Activated CD4-positive, alpha-beta T cell treated with anti-CD3 and anti-CD28 coated beads, Interleukin-2, amount 50 U/mL, for 48 hours (primary cell): Measurements from ENCODE around the gene IFITM10.
A peak's percentile ranks its signal among the peaks of the same experiment; 100 is the strongest.

Source experiments
- DNase-seq, 2 experiments: peaks; one replicate each; pipeline ENCODE4 v3.0.0-alpha.2; 2020

The IFITM10 gene

DNA sequence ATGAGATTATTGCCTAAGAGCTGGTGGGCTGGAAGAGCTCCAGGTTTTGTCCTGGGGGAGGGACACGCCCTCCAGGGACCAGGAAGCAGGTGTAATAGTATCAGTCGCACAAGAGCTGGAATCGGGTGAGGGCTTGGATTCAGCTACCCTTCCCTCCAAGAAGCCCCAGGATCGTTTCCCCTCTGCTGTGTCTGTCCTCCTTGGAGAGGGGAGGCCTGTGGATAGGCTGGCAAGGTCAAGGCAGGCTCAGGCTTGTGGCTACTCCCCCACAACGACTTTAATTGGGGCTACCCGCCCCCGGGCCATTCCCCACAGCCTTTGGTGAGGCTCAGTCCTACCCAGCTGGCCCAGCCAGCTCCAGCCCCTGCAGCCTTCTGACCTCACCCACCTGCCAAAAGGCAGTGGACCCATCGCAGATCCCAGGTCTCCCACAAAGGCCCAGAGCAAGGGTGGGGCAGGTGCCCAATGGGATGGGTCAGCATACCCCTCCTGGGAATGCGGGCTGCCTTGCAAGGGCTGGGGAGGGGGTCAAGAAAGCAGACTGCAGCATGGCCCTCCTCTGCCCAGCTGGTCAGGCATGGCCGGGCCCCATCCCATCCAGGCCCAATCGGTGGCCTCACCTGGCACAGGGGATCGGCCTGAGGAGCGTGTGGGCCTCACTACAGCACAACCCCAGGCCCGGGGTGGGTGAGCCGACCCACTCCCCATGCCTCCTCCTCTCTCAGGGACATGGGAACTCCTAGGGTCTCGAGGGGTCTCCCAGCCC, 12.3 kb upstream of the IFITM10 start:
- DNase-seq: no peak

DNA sequence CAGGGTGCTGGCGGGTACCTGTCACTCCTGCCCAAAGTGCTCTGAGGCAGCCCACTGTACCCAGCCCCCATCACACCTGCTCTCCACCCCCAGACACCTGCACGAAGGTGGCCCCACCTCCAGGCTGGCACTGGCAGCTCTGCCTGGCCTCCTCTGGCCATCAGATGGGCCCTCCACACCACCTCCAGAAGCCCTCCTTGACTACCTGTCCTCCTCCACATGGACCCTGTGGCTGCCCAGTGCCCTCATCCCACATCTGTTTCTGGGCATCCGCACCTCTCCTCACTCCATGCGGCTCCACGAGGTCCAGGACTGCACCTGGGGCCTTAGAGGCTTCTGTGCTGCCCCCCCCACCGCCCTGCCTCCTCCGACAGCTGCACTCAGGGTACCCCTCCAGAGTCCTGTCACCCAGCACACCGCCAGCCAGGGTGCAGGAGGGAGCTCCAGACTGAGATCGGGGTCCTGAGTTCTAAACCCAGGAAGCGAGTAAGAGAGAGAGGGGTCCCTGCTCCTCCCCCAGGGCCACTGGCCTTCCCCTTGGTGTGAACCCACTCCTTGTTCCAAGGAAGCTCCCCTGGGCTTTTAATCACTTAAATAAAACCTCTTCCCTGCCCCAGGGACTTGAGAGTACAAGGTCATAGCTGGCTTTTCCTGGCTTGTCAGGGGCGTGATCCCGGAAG, 11.6 kb upstream of the IFITM10 start:
- DNase-seq: no peak

DNA sequence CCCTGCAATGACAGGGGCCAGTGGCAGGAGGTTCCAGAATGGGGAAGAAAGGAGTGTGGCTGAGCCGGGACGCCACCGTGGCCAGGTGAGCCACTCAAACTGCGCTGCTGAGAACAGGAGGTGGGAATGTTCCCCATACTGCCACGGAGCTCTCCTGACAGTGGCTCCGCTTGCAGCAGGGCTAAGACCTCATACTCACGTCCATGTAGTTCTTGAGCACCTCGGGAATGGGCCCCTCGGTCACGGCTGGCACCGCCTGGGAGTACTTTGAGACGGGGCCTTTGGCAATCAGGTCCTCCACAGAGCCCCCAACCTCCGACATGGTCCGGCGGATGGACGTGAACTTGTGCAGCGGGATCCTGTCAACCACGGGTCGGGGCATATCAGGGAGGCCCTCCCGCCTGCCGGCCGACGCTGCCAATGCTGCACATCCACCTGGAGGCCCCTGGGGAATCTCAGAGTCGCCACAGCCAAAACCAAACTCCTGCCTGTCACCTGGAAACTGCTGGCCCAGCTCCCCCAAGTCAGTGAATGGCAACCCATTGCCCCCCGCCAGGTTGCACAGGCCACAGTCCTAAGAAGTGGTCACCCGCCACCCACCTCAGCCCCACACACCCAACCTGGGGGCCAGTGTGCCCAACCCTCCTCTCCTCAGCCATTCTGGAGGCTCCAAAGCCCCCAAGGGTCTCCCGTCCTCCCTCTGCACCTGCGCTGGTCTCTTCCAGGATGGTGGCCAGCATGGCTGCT, 10.9 kb upstream of the IFITM10 start:
- DNase-seq: no peak

DNA sequence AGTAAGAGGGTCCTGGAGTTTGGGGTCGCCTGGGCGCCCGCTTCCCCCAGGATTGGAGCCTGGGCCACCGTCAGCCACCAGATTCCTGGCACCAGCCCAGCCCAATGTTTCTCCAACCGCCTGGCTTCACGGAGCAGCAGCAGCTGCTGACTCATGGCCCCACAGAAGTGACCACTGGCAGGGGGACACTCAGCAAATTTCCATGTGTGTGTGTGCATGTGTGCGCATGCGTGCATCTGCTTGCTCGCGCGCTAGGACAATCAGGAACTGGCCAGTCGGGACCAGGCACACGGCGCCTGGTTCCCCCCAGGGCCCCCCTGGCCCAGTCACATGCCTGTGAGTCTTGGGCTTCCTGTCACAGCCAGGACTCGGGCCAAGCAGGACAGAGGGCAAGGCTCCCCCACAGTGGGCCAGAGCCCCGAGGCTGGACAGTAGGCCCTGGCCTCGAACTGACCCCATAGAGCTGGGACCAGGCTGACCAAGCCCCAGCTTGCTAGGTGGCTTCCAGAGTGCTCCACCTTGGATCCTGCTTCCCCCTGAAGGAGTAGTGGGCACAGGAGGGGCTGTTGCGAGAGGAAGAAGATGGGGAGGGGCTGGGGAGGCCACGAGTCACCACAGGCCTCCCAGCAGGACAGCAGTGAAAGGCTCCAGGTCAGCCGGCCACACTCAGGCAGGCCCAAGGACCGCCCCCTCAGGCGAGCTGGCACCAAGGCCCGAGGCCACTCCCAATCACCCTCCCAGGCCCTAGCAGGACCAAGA, 10.1 kb upstream of the IFITM10 start:
- no peak for DNase-seq

DNA sequence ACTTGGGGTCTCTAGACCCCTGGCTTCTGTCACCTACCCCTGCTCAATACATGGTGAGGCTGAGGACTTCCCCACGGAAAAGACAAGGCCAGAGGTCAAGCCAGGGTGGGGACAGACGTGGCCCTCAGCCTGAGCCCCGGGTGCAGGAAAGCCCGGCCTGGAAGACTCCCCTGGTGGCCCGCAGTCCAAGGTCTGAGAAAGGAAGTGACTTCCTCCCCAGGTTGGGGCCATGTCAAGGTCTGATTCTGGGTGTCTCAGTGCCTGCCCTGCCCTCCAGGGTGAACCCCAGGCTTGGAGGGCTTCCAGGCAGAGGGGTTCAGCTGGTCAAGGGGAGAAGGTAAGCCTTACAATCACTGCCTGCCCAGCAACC, 9.4 kb upstream of the IFITM10 start:
- no peak for DNase-seq

DNA sequence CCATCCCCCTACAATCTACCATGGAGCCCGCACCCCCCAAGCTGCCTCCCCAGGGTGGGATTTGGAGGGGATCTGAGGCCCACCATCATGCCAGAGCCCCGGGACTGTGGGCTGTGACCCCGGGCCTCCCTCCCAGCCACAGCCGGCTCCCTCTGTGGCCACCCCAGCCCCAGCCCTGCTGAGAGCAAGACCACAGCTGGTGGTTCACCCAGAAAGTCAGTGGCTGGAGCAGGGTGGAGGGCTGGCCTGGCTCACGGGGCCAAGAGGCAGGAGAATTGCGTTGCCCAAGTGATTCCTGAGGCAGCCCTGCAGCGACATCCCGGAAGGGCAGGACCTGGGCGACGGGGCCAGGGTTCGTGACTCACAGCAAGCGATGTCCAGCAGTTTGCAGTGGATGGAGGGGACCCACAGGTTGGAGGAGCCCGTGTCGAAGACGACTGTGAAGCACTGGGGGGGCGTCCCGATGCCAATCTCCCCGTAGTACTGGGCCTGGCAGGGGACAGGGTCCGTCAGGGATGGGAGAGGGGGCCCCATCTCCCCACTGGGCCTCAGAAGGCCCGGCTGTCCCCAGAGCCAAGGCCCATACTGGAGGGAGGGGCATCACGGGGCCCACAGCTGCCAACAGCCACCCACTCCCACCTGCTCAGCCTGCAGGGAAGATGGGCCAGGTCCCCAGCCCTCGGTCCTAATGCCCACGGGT, 8.9 kb upstream of the IFITM10 start:
- no peak for DNase-seq

DNA sequence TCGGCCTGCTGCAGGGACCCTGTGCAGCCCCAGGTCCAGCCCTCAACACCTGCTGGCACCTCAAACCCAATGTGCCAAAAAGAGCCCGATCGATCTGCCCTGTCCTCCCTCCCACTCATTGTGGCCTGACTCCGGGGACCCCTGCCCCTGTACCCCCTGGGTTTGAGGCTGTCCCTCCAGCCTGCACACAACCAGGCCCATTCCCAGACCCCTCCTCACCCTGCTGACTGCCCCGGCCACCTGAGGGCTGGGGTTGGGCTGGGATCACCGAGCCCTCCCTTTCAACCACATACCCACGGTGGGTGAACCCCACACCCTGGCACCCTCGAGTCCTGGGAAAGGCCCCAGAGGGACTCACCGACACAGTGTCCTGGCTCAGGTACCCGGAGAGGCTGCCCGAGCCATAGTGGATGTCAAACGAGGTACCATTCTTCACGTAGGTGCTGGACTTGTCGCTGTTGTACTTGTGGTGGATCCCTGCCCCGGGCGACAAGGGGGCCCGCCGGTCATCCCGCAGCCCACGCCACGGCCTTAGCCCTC, 8.3 kb upstream of the IFITM10 start:
- DNase-seq: no peak

DNA sequence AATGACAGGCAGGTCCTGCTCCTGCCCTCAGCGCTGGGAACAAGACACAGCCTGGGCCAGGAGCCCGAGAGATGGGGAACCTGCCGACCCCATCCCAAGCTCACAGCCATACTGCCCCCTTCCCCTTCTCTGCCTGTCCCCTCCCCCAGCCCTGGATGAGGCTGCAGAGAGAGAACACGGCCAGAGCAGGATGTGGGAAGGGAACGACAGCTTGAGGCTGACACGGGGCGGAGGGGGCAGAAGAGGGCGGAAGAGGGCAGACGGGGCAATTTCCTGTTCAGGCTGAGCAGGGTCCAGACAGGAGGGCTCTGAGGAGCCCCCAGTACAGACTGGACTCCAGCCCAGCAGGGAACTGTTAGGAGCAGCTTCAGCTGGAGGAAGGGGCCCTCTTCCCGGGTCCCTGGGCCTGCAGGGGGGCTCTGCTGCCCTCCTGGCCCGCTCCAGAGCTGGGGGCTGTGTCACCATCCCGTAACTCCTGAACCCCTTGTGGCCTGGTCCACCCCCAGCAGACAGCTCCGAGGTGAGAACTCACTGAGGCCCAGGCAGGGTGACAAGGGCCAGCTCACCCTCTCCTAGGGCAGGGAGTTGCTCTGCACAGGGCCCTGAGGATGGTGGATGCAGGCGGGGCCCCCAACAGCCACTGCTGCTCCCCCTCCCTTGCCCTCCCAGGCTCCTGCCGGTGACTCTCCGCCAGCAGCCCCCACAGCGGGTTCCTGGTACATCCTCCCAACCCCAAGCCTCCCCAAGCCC, 7.6 kb upstream of the IFITM10 start:
- peak; percentile 54 to 65 for DNase-seq

DNA sequence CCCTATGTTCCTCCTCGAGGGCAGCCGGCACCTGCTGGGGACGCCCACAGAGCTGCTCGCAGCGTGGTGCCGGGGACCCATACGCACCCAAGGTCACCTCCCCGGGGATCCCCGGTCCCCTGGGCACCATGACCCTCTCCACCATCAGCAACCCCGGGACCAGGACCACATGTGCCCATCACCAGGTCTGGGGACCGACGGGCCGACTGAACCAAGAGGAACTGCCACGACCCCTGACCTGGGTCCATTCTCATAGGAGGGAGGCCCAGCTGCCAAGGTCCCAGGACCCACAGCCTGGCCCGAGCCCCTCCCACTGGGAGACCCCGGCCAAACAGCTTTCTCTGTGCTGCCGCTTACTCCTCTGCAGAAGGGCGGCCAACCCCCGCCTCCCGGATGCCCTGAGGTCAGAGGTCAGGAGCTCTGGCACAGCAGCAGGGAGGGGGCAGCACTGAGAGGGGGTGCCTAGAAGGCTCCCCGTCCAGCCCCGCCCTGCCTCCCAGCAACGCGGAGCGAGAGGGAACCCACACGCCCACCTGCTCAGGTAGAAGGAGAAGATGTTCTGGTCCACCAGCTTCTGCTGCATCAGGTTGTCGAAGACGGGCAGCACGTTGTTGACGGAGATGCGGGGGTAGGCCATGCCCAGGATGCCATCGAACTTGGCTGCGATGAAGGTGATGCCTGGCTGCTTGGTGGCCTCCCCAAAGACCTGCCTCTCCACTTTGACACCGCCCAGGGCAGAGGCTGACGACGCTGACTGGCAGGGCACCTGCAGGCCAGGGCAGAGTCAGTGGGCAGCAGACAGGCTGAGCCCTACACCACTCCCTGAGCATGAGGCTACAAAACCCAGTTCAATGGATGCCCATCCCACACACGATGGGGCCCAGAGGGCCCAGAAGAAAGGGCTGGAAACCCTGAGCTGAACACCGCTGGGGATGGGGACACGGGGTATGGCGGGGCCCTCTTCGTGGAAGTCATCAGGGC, 6.7 kb upstream of the IFITM10 start:
- DNase-seq: no peak

DNA sequence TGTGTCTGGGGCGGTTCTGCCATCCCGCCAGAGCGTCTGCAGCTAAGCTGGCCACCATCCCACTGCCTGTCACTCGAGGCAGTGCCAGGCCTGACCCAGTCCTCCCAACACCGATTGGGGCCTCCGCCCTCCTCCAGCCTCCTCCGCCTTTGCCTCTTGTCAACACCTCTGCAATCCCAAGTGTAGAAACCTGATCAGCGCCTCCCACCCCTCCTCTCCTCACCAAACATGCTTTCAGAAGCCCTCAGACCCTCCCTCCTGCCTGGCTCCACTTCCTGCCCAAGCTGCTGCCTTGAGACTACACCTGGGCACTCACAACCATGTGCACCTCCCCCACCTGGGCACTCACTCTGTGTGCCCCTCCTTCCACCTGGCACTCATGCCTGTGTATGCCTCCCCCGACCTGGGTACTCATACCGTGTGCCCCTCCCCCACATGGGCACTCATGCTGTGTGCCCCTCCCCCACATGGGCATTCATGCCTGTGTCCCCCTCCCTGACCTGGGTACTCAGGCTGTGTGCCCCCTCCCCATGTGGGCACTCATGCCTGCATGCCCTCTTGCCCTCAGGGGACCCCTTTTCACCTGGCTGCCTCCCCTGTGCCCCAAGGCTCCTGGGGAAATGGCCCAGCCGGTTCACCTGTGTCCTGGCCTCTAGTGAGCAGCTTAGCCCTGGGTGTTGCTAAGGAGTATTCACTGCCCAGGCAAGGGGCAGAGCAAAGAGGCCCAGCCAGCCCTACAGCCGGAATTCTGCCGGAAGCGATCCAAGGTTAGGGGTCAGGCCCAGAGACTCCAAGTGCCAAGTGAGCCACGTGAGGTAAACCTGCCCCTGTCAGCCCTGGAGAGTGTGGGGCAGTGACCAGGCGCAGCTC, 5.5 kb upstream of the IFITM10 start:
- DNase-seq: no peak

DNA sequence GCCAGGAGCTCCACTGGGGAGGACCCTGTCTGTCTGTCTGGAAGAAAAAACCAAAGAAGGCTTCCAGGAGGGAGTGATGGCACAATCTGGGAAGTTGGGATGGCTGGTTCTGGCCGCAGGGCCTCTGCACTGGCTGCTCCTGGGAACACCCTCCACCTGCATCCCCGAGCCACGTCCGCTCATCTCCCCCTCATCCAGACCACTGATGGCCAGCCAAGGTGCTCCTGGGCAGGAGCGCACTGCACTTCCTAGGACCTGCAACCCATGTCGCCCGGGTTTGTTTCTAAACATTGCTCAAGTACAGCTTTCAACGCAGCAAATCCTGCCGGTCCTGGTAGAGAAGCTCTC, 4.9 kb upstream of the IFITM10 start:
- no peak for DNase-seq

DNA sequence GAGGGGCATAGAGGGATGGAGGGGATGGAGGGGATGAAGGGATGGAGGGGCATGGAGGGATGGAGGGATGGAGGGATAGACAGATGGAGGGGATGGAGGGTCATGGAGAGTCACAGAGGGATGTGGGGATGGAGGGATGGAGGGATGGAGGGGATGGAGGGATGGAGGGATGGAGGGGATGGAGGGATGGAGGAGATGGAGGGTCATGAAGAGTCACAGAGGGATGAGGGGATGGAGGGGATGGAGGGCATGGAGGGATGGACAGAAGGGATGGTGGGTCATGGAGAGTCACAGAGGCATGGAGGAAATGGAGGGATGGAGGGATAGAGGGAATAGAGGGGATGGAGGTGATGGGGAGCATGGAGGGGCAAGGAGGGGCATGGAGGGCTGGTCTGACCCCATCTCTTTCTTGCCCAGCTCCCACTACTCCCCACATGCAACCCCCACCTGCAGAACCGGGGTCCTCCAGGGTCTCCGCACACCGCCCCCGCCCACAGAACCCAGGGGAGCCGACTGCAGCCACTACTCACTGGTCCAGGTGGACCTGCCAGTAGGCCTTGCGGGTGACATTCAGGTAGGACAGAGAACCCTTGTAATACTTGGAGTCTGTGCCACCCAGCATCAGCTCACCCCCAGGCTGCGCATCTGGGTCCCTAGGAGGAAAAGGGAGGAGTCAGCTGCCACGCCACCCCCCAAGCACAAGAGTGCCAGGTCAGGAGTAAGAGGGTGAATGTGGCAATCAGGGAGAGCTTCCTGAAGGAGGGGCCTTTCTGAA, 4.2 kb upstream of the IFITM10 start:
- no peak for DNase-seq

DNA sequence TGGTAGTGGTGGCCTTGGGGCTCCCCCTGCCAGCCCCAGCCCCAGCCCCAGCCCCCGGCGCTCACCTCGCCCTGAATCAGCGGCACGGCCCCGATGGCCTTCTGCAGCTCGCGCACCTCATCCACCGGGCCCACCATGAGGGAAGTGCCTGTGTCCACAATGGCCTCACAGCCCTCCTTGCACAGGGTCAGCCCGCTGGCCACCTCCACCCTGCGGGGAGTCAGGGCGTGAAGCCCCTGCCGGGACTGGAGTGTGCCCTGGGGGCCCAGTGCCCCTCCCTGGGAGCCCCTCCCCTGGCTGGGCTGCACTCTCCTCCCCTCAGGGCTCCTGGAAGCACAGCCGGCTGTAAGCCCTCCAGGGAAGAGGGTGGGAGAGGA, 3.5 kb upstream of the IFITM10 start:
- no peak for DNase-seq

DNA sequence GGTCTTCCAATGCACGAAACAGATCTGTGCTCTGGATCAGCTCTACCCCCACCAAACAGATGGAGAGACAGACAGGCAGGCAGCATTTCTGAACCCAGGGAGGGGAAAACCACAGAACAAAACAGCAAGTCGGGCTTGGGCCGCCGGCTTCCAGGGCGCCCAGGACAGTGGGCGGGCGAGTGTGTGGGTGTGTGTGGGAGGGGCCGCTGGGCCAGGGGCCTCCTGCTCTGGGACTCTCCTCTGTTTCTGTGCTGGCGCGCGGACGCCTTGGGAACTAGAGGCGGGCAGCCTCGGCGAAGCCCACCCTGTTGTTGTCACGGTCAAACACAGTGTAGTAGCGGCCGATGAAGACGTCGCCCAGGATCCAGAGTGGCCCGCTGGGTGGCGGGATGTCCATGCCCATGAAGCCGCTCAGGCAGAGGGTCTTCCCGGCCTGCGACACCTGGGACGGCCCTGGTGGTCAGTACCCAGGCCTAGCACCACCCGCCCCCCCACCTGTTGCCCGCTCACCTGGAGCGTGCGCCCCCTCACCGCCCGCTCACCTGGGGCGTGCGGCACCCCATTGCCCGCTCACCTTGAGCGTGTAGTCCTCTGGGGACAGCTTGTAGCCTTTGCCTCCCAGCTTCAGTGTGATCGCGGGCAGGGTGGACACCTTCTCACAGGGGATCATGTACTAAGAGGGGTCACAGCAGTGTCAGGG, 3.0 kb upstream of the IFITM10 start:
- DNase-seq: no peak

DNA sequence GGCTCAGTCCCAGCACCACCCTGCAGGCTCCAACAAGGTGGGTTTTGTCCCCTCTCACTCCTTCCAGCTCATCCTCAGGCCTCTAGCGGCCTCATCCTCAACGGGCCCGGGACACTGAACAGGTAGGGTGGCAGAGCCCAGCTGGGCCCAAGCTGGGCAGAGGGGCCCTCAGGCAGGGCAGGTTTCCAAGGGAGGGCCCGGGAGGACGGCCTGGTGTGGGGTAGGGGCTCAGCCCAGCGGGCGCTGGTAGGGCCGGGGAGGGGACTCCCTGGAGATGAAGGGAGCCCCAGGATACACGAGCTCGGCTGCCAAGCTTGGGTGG, 2.5 kb upstream of the IFITM10 start:
- no peak for DNase-seq

DNA sequence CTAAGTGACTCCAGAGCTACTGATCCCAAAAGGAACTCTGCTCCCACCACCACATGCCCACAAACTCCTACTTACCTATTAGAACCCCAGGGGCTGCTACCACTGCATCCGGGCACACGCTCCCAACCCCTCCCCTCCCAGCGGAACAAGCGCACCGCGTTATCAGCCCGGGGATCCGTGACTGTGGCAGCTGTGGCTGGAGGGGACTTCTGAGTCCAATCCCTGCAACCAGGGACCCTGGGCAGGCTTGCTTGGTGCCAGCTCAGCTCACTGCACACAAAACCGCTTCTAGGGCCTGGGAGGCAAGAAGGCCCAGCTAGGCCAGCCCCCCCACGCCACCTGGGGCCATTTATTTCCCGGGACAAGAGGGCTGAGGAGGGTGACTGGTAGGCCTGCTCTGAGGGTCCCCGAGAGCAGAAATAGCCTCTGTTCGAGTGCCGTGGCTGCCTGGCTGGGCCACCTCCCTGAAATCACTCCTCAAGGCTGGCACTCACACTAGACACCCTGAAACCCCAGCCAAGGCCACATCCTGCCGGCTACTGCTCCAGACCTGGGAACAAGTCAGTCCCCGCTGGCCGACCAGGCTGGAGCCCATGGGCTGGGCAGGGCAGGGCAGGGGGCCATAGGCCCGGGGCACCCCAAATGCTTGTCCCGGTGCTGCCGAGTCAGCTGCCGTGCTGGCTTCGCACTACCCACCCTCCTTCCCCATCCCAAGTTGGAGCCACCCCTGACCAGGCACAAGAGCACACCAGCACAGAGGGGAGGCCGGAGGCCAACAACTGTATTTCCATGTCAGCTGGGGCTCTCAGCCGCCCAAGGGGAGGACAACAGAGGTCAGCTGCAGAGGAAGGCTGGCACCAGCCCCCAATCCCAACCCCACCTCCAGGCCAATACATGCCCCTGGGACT, 1.9 kb upstream of the IFITM10 start:
- no peak for DNase-seq

DNA sequence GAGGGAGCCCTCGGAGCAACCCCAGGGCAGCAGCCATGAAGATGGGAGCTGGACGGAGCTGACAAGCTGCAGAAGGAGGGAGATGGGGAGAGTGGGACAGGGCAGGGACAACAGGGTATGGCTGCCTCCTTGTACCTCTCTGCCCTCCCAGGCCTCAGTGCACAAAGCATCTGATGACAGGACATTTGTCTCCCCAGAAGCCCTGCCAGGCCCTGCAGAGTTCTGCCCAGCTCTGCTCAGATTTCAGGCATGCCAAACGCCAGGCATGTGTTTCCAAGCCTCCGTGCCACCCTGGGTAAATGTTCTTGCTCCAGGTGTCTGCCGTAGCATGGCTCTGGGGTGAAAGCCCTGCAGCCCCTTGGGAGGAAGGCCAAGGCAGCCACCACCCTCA, 1.1 kb upstream of the IFITM10 start:
- DNase-seq: no peak
